A549 (cell line): ENCODE data around the gene MBNL1. TPM values are rescaled to one million over a fixed set of nuclear protein-coding genes. Genes with fewer than 3 reads are reported as not detected.

ENCODE experiments used
- ATAC-seq, 2 experiments: fragments of 200-7000 bp in 1 of 2; fragments of >200 bp in 1 of 2; cut with Nextera tagmentation in 1 of 2; cut with Tn5 transposase in 1 of 2; 3 replicates each; pipeline versions ENCODE4 v1.8.0 to v1.9.1; 2018 to 2020; ENCODE audit warnings: mild to moderate bottlenecking in 1 of 2, moderate library complexity in 1 of 2
- CTCF ChIA-PET: fragments of 300-600 bp; sonication (Branson Sonifier 250); formaldehyde crosslinking; extraction: SDS; loops from one replicate; lab custom pipeline; 2021; ENCODE audit warnings: antibody characterized with exemption, inconsistent platforms; lab: Yijun Ruan, JAX
- POLR2A ChIA-PET: fragments of 350-600 bp; formaldehyde crosslinking; extraction: SDS; loops from one replicate; lab custom pipeline; 2021; ENCODE audit warnings: antibody characterized with exemption, inconsistent platforms; lab: Yijun Ruan, JAX
- DNase-seq, 2 experiments: peaks; one replicate each; pipeline versions ENCODE4 v3.0.0 to v3.0.0-alpha.2; 2011 to 2016; ENCODE audit warnings: low read depth in 1 of 2, low spot score in 1 of 2
- FAIRE-seq: peaks from 2 replicates; lab custom pipeline; 2011; peaks lifted over from hg19 to GRCh38; lab: Jason Lieb, UNC
- H3K27ac ChIP-seq, 2 experiments: fragments of >200 bp; sonication (Bioruptor Twin); formaldehyde crosslinking; 3 replicates each; pipeline ENCODE4 v1.5.1; 2016 to 2017
- H3K4me1 ChIP-seq: fragments of >200 bp; sonication (Bioruptor Twin); formaldehyde crosslinking; 3 replicates; pipeline ENCODE4 v1.6.1; 2016
- H3K4me2 ChIP-seq: fragments of >200 bp; sonication (Bioruptor Twin); formaldehyde crosslinking; 3 replicates; pipeline ENCODE4 v1.6.1; 2016
- H3K4me3 ChIP-seq: fragments of >200 bp; sonication (Bioruptor Twin); formaldehyde crosslinking; 3 replicates; pipeline ENCODE4 v1.5.1; 2016
- H3K9me3 ChIP-seq: fragments of >200 bp; sonication (Bioruptor Twin); formaldehyde crosslinking; 3 replicates; pipeline ENCODE4 v1.6.1; 2016
- CBX2 ChIP-seq: fragments of 200-600 bp; sonication (generic); IDR thresholded peaks from 2 replicates; pipeline ENCODE4 v1.6.1; 2016; ENCODE audit warnings: low read depth, mild to moderate bottlenecking, borderline replicate concordance
- CHD2 ChIP-seq: fragments of 150-350 bp; IDR thresholded peaks from 2 replicates; pipeline ENCODE4 v1.6.1; 2014; ENCODE audit warnings: low read length; ENCODE audit not compliant: partially characterized antibody
- CTCF ChIP-seq: fragments of >200 bp; sonication (Bioruptor Twin); formaldehyde crosslinking; IDR thresholded peaks from 3 replicates; pipeline ENCODE4 v1.5.1; 2016
- EHF ChIP-seq: fragments of 250-450 bp; sonication (Bioruptor Pico); IDR thresholded peaks from 2 replicates; pipeline ENCODE4 v1.5.0; 2020; ENCODE audit warnings: mild to moderate bottlenecking
- EHMT2 ChIP-seq: fragments of 200-600 bp; sonication (generic); IDR thresholded peaks from 2 replicates; pipeline ENCODE4 v1.6.1; 2016; ENCODE audit warnings: antibody characterized with exemption, low read depth, mild to moderate bottlenecking, moderate library complexity
- FOSB ChIP-seq: fragments of 250-450 bp; sonication (Bioruptor Pico); IDR thresholded peaks from 2 replicates; pipeline ENCODE4 v1.5.0; 2020; ENCODE audit warnings: mild to moderate bottlenecking, moderate library complexity
- FOSL2 ChIP-seq, 2 experiments: fragments of 450-650 bp in 1 of 2; fragments of >200 bp in 1 of 2; sonication (Bioruptor Twin) in 1 of 2; formaldehyde crosslinking; IDR thresholded peaks; 2 replicates each; pipeline versions ENCODE4 v1.5.0 to v1.6.1; 2016 to 2020; ENCODE audit warnings: mild to moderate bottlenecking in 1 of 2, moderate library complexity in 1 of 2
- FOXS1 ChIP-seq: fragments of 250-450 bp; sonication (Bioruptor Pico); IDR thresholded peaks from 2 replicates; pipeline ENCODE4 v1.5.0; 2020; ENCODE audit warnings: mild to moderate bottlenecking, moderate library complexity
- HOXA7 ChIP-seq: fragments of 250-450 bp; sonication (Bioruptor Pico); IDR thresholded peaks from 2 replicates; pipeline ENCODE4 v1.5.0; 2020; ENCODE audit warnings: mild to moderate bottlenecking, moderate library complexity
- HOXB13 ChIP-seq: fragments of 250-450 bp; sonication (Bioruptor Pico); IDR thresholded peaks from 2 replicates; pipeline ENCODE4 v1.5.0; 2020; ENCODE audit warnings: low read depth, mild to moderate bottlenecking, moderate library complexity
- HOXB5 ChIP-seq: fragments of 250-450 bp; sonication (Bioruptor Pico); IDR thresholded peaks from 2 replicates; pipeline ENCODE4 v1.5.0; 2020; ENCODE audit warnings: mild to moderate bottlenecking, moderate library complexity
- JUN ChIP-seq, 2 experiments: fragments of >200 bp; sonication (Bioruptor Twin); formaldehyde crosslinking; IDR thresholded peaks; 2 replicates in 1 of 2; 3 replicates in 1 of 2; pipeline ENCODE4 v1.6.1; 2016 to 2017
- JUNB ChIP-seq: fragments of >200 bp; sonication (Bioruptor Twin); formaldehyde crosslinking; IDR thresholded peaks from 2 replicates; pipeline ENCODE4 v1.6.1; 2016
- MAFK ChIP-seq: fragments of 450-650 bp; IDR thresholded peaks from 2 replicates; pipeline ENCODE4 v1.6.1; 2014; ENCODE audit not compliant: partially characterized antibody
- NR3C1 ChIP-seq: fragments of >200 bp; sonication (Bioruptor Twin); formaldehyde crosslinking; IDR thresholded peaks from 3 replicates; pipeline ENCODE4 v1.6.1; 2017
- REST ChIP-seq: fragments of 200-600 bp; sonication (generic); IDR thresholded peaks from 2 replicates; pipeline ENCODE4 v1.6.1; 2016; ENCODE audit warnings: antibody characterized with exemption, mild to moderate bottlenecking, moderate library complexity
- RNF2 ChIP-seq: fragments of 200-600 bp; sonication (generic); IDR thresholded peaks from 2 replicates; pipeline ENCODE4 v1.6.1; 2016; ENCODE audit warnings: low read depth, mild to moderate bottlenecking, antibody characterized with exemption, moderate library complexity, borderline replicate concordance
- SMC3 ChIP-seq: fragments of >200 bp; sonication (Bioruptor Twin); formaldehyde crosslinking; IDR thresholded peaks from 3 replicates; pipeline ENCODE4 v1.6.1; 2018; ENCODE audit warnings: inconsistent platforms
- SREBF2 ChIP-seq: fragments of 450-650 bp; IDR thresholded peaks from 2 replicates; pipeline ENCODE4 v1.6.1; 2014; ENCODE audit warnings: mild to moderate bottlenecking, moderate library complexity
- ZC3H11A ChIP-seq: fragments of 450-650 bp; IDR thresholded peaks from 2 replicates; pipeline ENCODE4 v1.6.1; 2014; ENCODE audit warnings: antibody characterized with exemption, mild to moderate bottlenecking
- ZFP36 ChIP-seq: fragments of 450-650 bp; IDR thresholded peaks from 2 replicates; pipeline ENCODE4 v1.6.1; 2014; ENCODE audit warnings: borderline replicate concordance; ENCODE audit not compliant: partially characterized antibody
- whole genome bisulfite sequencing: methylation state at CpG from one replicate; pipeline ENCODE4 v1.1.6; 2017; ENCODE audit errors: missing lambda C conversion rate; 5-methylcytosine and 5-hydroxymethylcytosine counted together
- polyA plus RNA-seq, 4 experiments: library from polyadenylated mRNA; depleted of rRNA in 3 of 4; stranded (reverse); fragments of >200 nt; fragmentation: RNase III in 1 of 4; extraction: RNeasy Plus Mini Kit Qiagen cat#74134 plus additional on column Dnase treatment in 1 of 4; gene quantifications; 2 replicates in 3 of 4; 3 replicates in 1 of 4; pipeline ENCODE4 v1.2.3, GENCODE V29; 2011 to 2017
- TF ChIP-seq, protein P1 (sequence below): IDR thresholded peaks from 2 replicates; pipeline ENCODE4 v1.6.1; 2012
- TF ChIP-seq, protein P2 (sequence below): IDR thresholded peaks from 2 replicates; pipeline ENCODE4 v1.6.1; 2012
- TF ChIP-seq, protein P3 (sequence below): fragments of 250-450 bp; sonication (Bioruptor Pico); IDR thresholded peaks from 2 replicates; pipeline ENCODE4 v1.5.0; 2021; ENCODE audit warnings: mild to moderate bottlenecking, moderate library complexity, borderline replicate concordance
- TF ChIP-seq, protein P4 (sequence below): fragments of 450-650 bp; IDR thresholded peaks from 2 replicates; pipeline ENCODE4 v1.6.1; 2014; ENCODE audit warnings: antibody characterized with exemption
- TF ChIP-seq, protein P5 (sequence below): fragments of >200 bp; sonication (Bioruptor Twin); formaldehyde crosslinking; IDR thresholded peaks from 3 replicates; pipeline ENCODE4 v1.6.1; 2016

The MBNL1 gene
- polyA plus RNA-seq, 2 of the 4 experiments (the other 2 are of a cell fraction): 60.5 to 92.5 TPM

- ChIA-PET POLR2A (no interaction called here), CTCF (interaction anchor here (1.6 kb wide), 1 partner anchor 8 kb away, joined by 3 read pairs; no protein-coding TSS in a partner anchor)
- WGBS: 0% methylated on average over 1 of the region's 1 CpG
- TF ChIP-seq ZFP36 (no peak), CTCF (no peak), FOSB (no peak), EHMT2 (no peak), ZC3H11A (no peak), MAFK (no peak), JUNB (no peak), FOSL2 (IDR thresholded peaks at IDR 0.05) (no peak), FOSL2 (CRISPR knock-in tag; IDR thresholded peaks at IDR 0.05) (no peak), SREBF2 (no peak), HOXA7 (no peak), HOXB5 (no peak), JUN (IDR thresholded peaks at IDR 0.05) (no peak), FOXS1 (CRISPR knock-in tag) (no peak), HOXB13 (CRISPR knock-in tag) (no peak)
- TF ChIP-seq, protein P1, sequence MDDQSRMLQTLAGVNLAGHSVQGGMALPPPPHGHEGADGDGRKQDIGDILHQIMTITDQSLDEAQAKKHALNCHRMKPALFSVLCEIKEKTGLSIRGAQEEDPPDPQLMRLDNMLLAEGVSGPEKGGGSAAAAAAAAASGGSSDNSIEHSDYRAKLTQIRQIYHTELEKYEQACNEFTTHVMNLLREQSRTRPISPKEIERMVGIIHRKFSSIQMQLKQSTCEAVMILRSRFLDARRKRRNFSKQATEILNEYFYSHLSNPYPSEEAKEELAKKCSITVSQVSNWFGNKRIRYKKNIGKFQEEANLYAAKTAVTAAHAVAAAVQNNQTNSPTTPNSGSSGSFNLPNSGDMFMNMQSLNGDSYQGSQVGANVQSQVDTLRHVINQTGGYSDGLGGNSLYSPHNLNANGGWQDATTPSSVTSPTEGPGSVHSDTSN: no peak
- TF ChIP-seq, protein P2, sequence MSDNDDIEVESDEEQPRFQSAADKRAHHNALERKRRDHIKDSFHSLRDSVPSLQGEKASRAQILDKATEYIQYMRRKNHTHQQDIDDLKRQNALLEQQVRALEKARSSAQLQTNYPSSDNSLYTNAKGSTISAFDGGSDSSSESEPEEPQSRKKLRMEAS: no peak
- TF ChIP-seq, protein P3, sequence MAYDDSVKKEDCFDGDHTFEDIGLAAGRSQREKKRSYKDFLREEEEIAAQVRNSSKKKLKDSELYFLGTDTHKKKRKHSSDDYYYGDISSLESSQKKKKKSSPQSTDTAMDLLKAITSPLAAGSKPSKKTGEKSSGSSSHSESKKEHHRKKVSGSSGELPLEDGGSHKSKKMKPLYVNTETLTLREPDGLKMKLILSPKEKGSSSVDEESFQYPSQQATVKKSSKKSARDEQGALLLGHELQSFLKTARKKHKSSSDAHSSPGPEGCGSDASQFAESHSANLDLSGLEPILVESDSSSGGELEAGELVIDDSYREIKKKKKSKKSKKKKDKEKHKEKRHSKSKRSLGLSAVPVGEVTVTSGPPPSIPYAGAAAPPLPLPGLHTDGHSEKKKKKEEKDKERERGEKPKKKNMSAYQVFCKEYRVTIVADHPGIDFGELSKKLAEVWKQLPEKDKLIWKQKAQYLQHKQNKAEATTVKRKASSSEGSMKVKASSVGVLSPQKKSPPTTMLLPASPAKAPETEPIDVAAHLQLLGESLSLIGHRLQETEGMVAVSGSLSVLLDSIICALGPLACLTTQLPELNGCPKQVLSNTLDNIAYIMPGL (CRISPR knock-in tag): no peak
- TF ChIP-seq, protein P4, sequence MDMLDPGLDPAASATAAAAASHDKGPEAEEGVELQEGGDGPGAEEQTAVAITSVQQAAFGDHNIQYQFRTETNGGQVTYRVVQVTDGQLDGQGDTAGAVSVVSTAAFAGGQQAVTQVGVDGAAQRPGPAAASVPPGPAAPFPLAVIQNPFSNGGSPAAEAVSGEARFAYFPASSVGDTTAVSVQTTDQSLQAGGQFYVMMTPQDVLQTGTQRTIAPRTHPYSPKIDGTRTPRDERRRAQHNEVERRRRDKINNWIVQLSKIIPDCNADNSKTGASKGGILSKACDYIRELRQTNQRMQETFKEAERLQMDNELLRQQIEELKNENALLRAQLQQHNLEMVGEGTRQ: no peak
- TF ChIP-seq, protein P5, sequence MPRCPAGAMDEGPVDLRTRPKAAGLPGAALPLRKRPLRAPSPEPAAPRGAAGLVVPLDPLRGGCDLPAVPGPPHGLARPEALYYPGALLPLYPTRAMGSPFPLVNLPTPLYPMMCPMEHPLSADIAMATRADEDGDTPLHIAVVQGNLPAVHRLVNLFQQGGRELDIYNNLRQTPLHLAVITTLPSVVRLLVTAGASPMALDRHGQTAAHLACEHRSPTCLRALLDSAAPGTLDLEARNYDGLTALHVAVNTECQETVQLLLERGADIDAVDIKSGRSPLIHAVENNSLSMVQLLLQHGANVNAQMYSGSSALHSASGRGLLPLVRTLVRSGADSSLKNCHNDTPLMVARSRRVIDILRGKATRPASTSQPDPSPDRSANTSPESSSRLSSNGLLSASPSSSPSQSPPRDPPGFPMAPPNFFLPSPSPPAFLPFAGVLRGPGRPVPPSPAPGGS: no peak
- peak overlapping the region; percentile 77 to 79 for H3K27ac ChIP-seq
- DNase-seq: no peak
- peaks cover 84% of the 10 kb centered on the region for H3K4me1 ChIP-seq
- peak overlapping the region; percentile 35; the same call in 2 of the 3 replicates for H3K4me3 ChIP-seq
- peak; percentile 61 to 65 for ATAC-seq
- peak overlapping the region; percentile 92 for H3K4me2 ChIP-seq
- FAIRE-seq: no peak
- no peaks in the 10 kb centered on the region for H3K9me3 ChIP-seq
These were observed 114.4 kb downstream of the MBNL1 start for GRCh38 chr3:152383136-152383606.

DNA sequence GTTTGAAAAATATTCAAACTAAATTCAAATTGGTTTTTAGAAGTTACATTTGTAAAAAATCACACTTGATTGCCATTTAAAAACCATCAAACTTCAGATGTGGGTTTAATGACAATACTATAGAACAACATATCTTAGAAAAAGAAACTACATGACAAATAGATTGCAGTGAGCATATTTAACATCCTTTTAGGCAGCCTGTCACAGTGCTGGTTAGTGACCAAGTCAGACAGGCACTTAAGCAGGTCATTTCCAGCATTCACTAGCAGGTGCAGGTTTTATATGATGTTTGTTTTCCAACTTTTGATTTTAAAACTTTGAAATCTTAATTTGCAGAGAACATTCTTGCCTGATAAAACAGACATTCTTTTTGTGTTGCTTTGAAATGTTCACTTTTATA, 115.7 kb downstream of the MBNL1 start:
- ChIA-PET POLR2A (no interaction called here), CTCF (no interaction called here)
- peak overlapping the region; percentile 58 to 79; a peak in 5 of 6 replicates for H3K27ac ChIP-seq
- peaks cover 90% of the 10 kb centered on the region for H3K4me1 ChIP-seq
- ATAC-seq (no peak), DNase-seq (no peak), FAIRE-seq (no peak)
- H3K4me2 ChIP-seq: peak overlapping the region; percentile 92
- H3K4me3 ChIP-seq: no peak overlapping the region
- no peaks in the 10 kb centered on the region for H3K9me3 ChIP-seq
- TF ChIP-seq CHD2 (no peak), FOSB (no peak), CBX2 (no peak), EHF (CRISPR knock-in tag) (no peak), SMC3 (no peak), MAFK (no peak), RNF2 (no peak), REST (no peak), NR3C1 (no peak)
- TF ChIP-seq, protein P5: no peak
